ENCODE measurements around the gene YAE1.

- TF ChIP-seq EZH2 (IDR thresholded peaks at IDR 0.05; ENCODE audit: insufficient read depth, poor library complexity, severe bottlenecking): no peak
- no peak for TF ChIP-seq EZH2phosphoT487 (IDR thresholded peaks at IDR 0.05; ENCODE audit: insufficient read depth, low read depth)
These were observed 11.1 kb downstream of the YAE1 start for GRCh38 chr7:39577229-39577874.
